Suprapubic skin (tissue), 4 donors: Measurements from ENCODE around the gene PDHX. TPM values are rescaled to one million over a fixed set of nuclear protein-coding genes. Genes with fewer than 3 reads are reported as not detected.

Experiments
- DNase-seq, 2 donors: peaks; one replicate each; pipeline ENCODE4 v3.0.0-alpha.2; 2019; ENCODE audit warnings: low spot score in 2 of 2
- H3K27ac ChIP-seq: fragments of 200-600 bp; sonication (generic); one replicate; pipeline ENCODE4 v1.5.1; 2019
- H3K27me3 ChIP-seq: fragments of 200-600 bp; sonication (generic); one replicate; pipeline ENCODE4 v1.5.1; 2019
- H3K36me3 ChIP-seq: fragments of 200-600 bp; sonication (generic); one replicate; pipeline ENCODE4 v1.5.1; 2019
- H3K4me1 ChIP-seq: fragments of 200-600 bp; sonication (generic); one replicate; pipeline ENCODE4 v1.5.1; 2019
- H3K4me3 ChIP-seq: fragments of 200-600 bp; sonication (generic); one replicate; pipeline ENCODE4 v1.5.1; 2019; ENCODE audit warnings: mild to moderate bottlenecking
- H3K9me3 ChIP-seq: fragments of 200-600 bp; sonication (generic); one replicate; pipeline ENCODE4 v1.5.1; 2019
- CTCF ChIP-seq, 2 donors: fragments of 200-600 bp in 1 of 2; fragments of 450-650 bp in 1 of 2; sonication (generic) in 1 of 2; IDR thresholded peaks; one replicate each; pipeline ENCODE4 v1.5.1; 2016 to 2019; ENCODE audit warnings: antibody characterized with exemption in 2 of 2, mild to moderate bottlenecking in 1 of 2, moderate library complexity in 1 of 2
- EP300 ChIP-seq: sonication (generic); formaldehyde crosslinking; IDR thresholded peaks from one replicate; pipeline ENCODE4 v1.6.1; 2017; ENCODE audit warnings: antibody characterized with exemption
- POLR2A ChIP-seq, 2 donors: fragments of 450-650 bp; IDR thresholded peaks; one replicate each; pipeline ENCODE4 v1.6.1; 2017; ENCODE audit warnings: antibody characterized with exemption in 2 of 2, mild to moderate bottlenecking in 2 of 2, moderate library complexity in 2 of 2
- POLR2AphosphoS5 ChIP-seq, 3 donors: sonication (generic); formaldehyde crosslinking; IDR thresholded peaks; one replicate each; pipeline ENCODE4 v1.6.1; 2017; ENCODE audit warnings: antibody characterized with exemption in 3 of 3
- WGBS: methylation state at CpG from one replicate; pipeline ENCODE4 v1.1.5; 2018; 5-methylcytosine and 5-hydroxymethylcytosine counted together
- total RNA-seq, 4 donors: library from RNA; depleted of rRNA; stranded (reverse); fragments of >200 nt; gene quantifications; one replicate each; pipeline ENCODE4 v1.1.0, GENCODE V29; 2016

The PDHX gene
- total RNA-seq, 4 donors from 2014 or later: 19.7 to 37.7 (median 23.8) TPM

- 46% methylated on average over 4 of the region's 4 CpGs for WGBS
- TF ChIP-seq POLR2A (IDR thresholded peaks at IDR 0.05) (no peak), POLR2AphosphoS5 (IDR thresholded peaks at IDR 0.05) (no peak), CTCF (IDR thresholded peaks at IDR 0.05) (no peak), EP300 (no peak)
- Histone ChIP-seq H3K4me1 (no peaks in the 10 kb centered on the region), H3K27me3 (no peaks in the 10 kb centered on the region), H3K36me3 (peaks cover 9% of the 10 kb centered on the region), H3K4me3 (no peak overlapping the region), H3K27ac (no peak overlapping the region), H3K9me3 (no peaks in the 10 kb centered on the region)
- DNase-seq: no peak
These were observed 23.7 kb downstream of the PDHX start for GRCh38 chr11:34940026-34940677.

GRCh38 chr11:34941688-34942087 is 25.3 kb downstream of the PDHX start:
- H3K36me3 ChIP-seq: peaks cover 5% of the 10 kb centered on the region
- WGBS: 96% methylated on average over 13 of the region's 13 CpGs
- no peaks in the 10 kb centered on the region for H3K9me3 ChIP-seq
- no peak for DNase-seq
- no peaks in the 10 kb centered on the region for H3K27me3 ChIP-seq
- H3K4me3 ChIP-seq: no peak overlapping the region
- TF ChIP-seq CTCF (IDR thresholded peaks at IDR 0.05) (no peak), POLR2AphosphoS5 (IDR thresholded peaks at IDR 0.05) (no peak), EP300 (no peak), POLR2A (IDR thresholded peaks at IDR 0.05) (no peak)
- no peaks in the 10 kb centered on the region for H3K4me1 ChIP-seq
- H3K27ac ChIP-seq: no peak overlapping the region

GRCh38 chr11:34944692-34945091 is 28.3 kb downstream of the PDHX start:
- TF ChIP-seq CTCF (IDR thresholded peaks at IDR 0.05): no peak
- TF ChIP-seq EP300: no peak
- no peak for TF ChIP-seq POLR2AphosphoS5 (IDR thresholded peaks at IDR 0.05)
- no peak for TF ChIP-seq POLR2A (IDR thresholded peaks at IDR 0.05)
- Histone ChIP-seq H3K27me3 (no peaks in the 10 kb centered on the region), H3K36me3 (peaks cover 5% of the 10 kb centered on the region), H3K4me3 (no peak overlapping the region), H3K27ac (no peak overlapping the region), H3K4me1 (peaks cover 16% of the 10 kb centered on the region), H3K9me3 (no peaks in the 10 kb centered on the region)
- 98% methylated on average over 1 of the region's 1 CpG for WGBS
- no peak for DNase-seq

- Histone ChIP-seq H3K4me1 (peaks cover 16% of the 10 kb centered on the region), H3K27ac (peak overlapping the region; percentile 56), H3K27me3 (no peaks in the 10 kb centered on the region), H3K4me3 (no peak overlapping the region), H3K9me3 (no peaks in the 10 kb centered on the region), H3K36me3 (no peaks in the 10 kb centered on the region)
- TF ChIP-seq POLR2AphosphoS5 (IDR thresholded peaks at IDR 0.05): no peak
- DNase-seq: no peak
These were observed 32.3 kb downstream of the PDHX start for GRCh38 chr11:34948696-34949095.

- no peaks in the 10 kb centered on the region for H3K27me3 ChIP-seq
- WGBS: 85% methylated on average over 1 of the region's 1 CpG
- TF ChIP-seq POLR2AphosphoS5 (IDR thresholded peaks at IDR 0.05) (no peak), EP300 (no peak), CTCF (IDR thresholded peaks at IDR 0.05) (no peak), POLR2A (IDR thresholded peaks at IDR 0.05) (no peak)
- no peaks in the 10 kb centered on the region for H3K36me3 ChIP-seq
- H3K27ac ChIP-seq: no peak overlapping the region
- DNase-seq: no peak
- H3K4me3 ChIP-seq: no peak overlapping the region
- H3K4me1 ChIP-seq: peaks cover 5% of the 10 kb centered on the region
- H3K9me3 ChIP-seq: no peaks in the 10 kb centered on the region
These were observed 37.5 kb downstream of the PDHX start for GRCh38 chr11:34953955-34954354.

GRCh38 chr11:34957206-34957605 is 40.8 kb downstream of the PDHX start:
- Histone ChIP-seq H3K27me3 (no peaks in the 10 kb centered on the region), H3K27ac (no peak overlapping the region), H3K36me3 (no peaks in the 10 kb centered on the region), H3K9me3 (no peaks in the 10 kb centered on the region), H3K4me1 (no peaks in the 10 kb centered on the region), H3K4me3 (no peak overlapping the region)
- no peak for DNase-seq
- no peak for TF ChIP-seq CTCF (IDR thresholded peaks at IDR 0.05)
- no peak for TF ChIP-seq POLR2A (IDR thresholded peaks at IDR 0.05)
- no peak for TF ChIP-seq POLR2AphosphoS5 (IDR thresholded peaks at IDR 0.05)
- TF ChIP-seq EP300: no peak
- 87% methylated on average over 5 of the region's 5 CpGs for WGBS
